Measurements from ENCODE around the gene BRD7. TPM values are rescaled to one million over a fixed set of nuclear protein-coding genes. Genes with fewer than 3 reads are reported as not detected.

The BRD7 gene
- 38.4 and 40.0 TPM in 2 replicates for total RNA-seq (2014; rRNA removed)
- percentile 81 among the genes with signal in this experiment for Bru-seq, nascent RNA
- percentile 77 among the genes with signal in this experiment for BruChase-seq, experiment 1, labeled RNA remaining after a 6-hour chase
- percentile 82 among the genes with signal in this experiment for BruChase-seq, experiment 2, labeled RNA remaining after a 2-hour chase
- long read RNA-seq, full-length matches to known transcripts, result 19 of 61 reads
- long read RNA-seq, partial matches to known transcripts, result 32 of 61 reads
- long read RNA-seq, other reads (novel, unspliced or antisense), result 10 of 61 reads

GRCh38 chr16:50368410-50369132 lies at the start of gene BRD7:
Gene BRD7 (minus strand): TSS chr16:50368988. CDS start chr16:50368774, 214 bp downstream.
- peak within 1 kb of the TSS; percentile 82 for H2AFZ ChIP-seq (ENCODE audit: low read length)
- H3K4me3 ChIP-seq (ENCODE audit: low read length), result peak within 1 kb of the TSS; percentile 71
- peak within 1 kb of the TSS; percentile 96 for H3K4me2 ChIP-seq (ENCODE audit: low read length)
- no peak for TF ChIP-seq EZH2 (IDR thresholded peaks at IDR 0.05; ENCODE audit: low read length, unreplicated experiment)
- no peak for TF ChIP-seq EZH2phosphoT487 (IDR thresholded peaks at IDR 0.05; ENCODE audit: borderline replicate concordance, low read length)
- TF ChIP-seq, protein P1, sequence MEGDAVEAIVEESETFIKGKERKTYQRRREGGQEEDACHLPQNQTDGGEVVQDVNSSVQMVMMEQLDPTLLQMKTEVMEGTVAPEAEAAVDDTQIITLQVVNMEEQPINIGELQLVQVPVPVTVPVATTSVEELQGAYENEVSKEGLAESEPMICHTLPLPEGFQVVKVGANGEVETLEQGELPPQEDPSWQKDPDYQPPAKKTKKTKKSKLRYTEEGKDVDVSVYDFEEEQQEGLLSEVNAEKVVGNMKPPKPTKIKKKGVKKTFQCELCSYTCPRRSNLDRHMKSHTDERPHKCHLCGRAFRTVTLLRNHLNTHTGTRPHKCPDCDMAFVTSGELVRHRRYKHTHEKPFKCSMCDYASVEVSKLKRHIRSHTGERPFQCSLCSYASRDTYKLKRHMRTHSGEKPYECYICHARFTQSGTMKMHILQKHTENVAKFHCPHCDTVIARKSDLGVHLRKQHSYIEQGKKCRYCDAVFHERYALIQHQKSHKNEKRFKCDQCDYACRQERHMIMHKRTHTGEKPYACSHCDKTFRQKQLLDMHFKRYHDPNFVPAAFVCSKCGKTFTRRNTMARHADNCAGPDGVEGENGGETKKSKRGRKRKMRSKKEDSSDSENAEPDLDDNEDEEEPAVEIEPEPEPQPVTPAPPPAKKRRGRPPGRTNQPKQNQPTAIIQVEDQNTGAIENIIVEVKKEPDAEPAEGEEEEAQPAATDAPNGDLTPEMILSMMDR (conservative IDR thresholded peaks at IDR 0.05; ENCODE audit: low read depth, low read length), result no peak
- peak; percentile 63 for ATAC-seq
- peak; percentile 56 for DNase-seq
- no peaks in the 10 kb centered on the region for H3K9me2 ChIP-seq (replicated peaks; ENCODE audit: low read length)
- no TSS peak for BruUV-seq (replicated peaks)
- intact Hi-C loops (cut with micrococcal nuclease), result loop anchor here (5.0 to 10.0 kb wide), 3 partner anchors 41 to 376 kb away; partner anchors contain the start of genes CNEP1R1 and CYLD
- no peaks in the 10 kb centered on the region for H3K9me3 ChIP-seq (ENCODE audit: low read length)
- H3K4me1 ChIP-seq (ENCODE audit: insufficient read depth, low read length), result peaks cover 17% of the 10 kb centered on the region
- ChIA-PET POLR2A (ENCODE audit: unreplicated experiment) (no interaction called here), CTCF (interaction anchor here (0.6 kb wide), 4 partner anchors 98 to 645 kb away, joined by 3 to 12 read pairs (median 7); no protein-coding TSS in a partner anchor)
- no peaks in the 10 kb centered on the region for H3K27me3 ChIP-seq (ENCODE audit: low read length)
- H4K20me1 ChIP-seq (ENCODE audit: low read length), result no peaks in the 10 kb centered on the region
- H3K27ac ChIP-seq (ENCODE audit: low read length), result no peak within 1 kb of the TSS
- H3K9ac ChIP-seq (ENCODE audit: low read length), result peak within 1 kb of the TSS; percentile 83
- peaks cover 14% of the 10 kb centered on the region; the same call in 1 of the 2 replicates for H3K36me3 ChIP-seq (ENCODE audit: low read depth, low read length)
- peaks cover 45% of the 10 kb centered on the region for H3K79me2 ChIP-seq (ENCODE audit: low read length)
- H3F3A ChIP-seq (ENCODE audit: low read length, unreplicated experiment), result no peaks in the 10 kb centered on the region

GRCh38 chr16:50416388-50416787 lies 47.6 kb upstream of the BRD7 start:
- no peaks in the 10 kb centered on the region for H3K4me1 ChIP-seq (ENCODE audit: insufficient read depth, low read length)
- H4K20me1 ChIP-seq (ENCODE audit: low read length), result no peaks in the 10 kb centered on the region
- H3K36me3 ChIP-seq (ENCODE audit: low read depth, low read length), result no peaks in the 10 kb centered on the region; the same call in 1 of the 2 replicates
- no peak overlapping the region for H3K9ac ChIP-seq (ENCODE audit: low read length)
- POLR2A ChIA-PET (ENCODE audit: unreplicated experiment), result no interaction called here
- DNase-seq (no peak), ATAC-seq (no peak)
- H3K9me2 ChIP-seq (replicated peaks; ENCODE audit: low read length), result no peaks in the 10 kb centered on the region
- intact Hi-C loops (cut with micrococcal nuclease), result no loop called here
- H2AFZ ChIP-seq (ENCODE audit: low read length), result no peak overlapping the region
- no peaks in the 10 kb centered on the region for H3K79me2 ChIP-seq (ENCODE audit: low read length)
- no TSS peak for BruUV-seq (replicated peaks)
- TF ChIP-seq, protein P1 (conservative IDR thresholded peaks at IDR 0.05; ENCODE audit: low read depth, low read length), result no peak
- TF ChIP-seq EZH2 (IDR thresholded peaks at IDR 0.05; ENCODE audit: low read length, unreplicated experiment) (no peak), EZH2phosphoT487 (IDR thresholded peaks at IDR 0.05; ENCODE audit: borderline replicate concordance, low read length) (no peak)
- CTCF ChIA-PET, result no interaction called here
- H3K4me3 ChIP-seq (ENCODE audit: low read length), result no peak overlapping the region
- H3K27me3 ChIP-seq (ENCODE audit: low read length), result no peaks in the 10 kb centered on the region
- H3K9me3 ChIP-seq (ENCODE audit: low read length), result peaks cover 15% of the 10 kb centered on the region; the same call in 1 of the 2 replicates
- H3K4me2 ChIP-seq (ENCODE audit: low read length), result no peak overlapping the region
- H3F3A ChIP-seq (ENCODE audit: low read length, unreplicated experiment), result no peaks in the 10 kb centered on the region
- H3K27ac ChIP-seq (ENCODE audit: low read length), result no peak overlapping the region

Measured in PC-3 (cell line).